Measurements from ENCODE around the gene UBAC2. TPM values are rescaled to one million over a fixed set of nuclear protein-coding genes. Genes with fewer than 3 reads are reported as not detected.

The UBAC2 gene
- polyA plus RNA-seq, 4 donors, result 56.2 to 92.6 (median 76.0) TPM

DNA sequence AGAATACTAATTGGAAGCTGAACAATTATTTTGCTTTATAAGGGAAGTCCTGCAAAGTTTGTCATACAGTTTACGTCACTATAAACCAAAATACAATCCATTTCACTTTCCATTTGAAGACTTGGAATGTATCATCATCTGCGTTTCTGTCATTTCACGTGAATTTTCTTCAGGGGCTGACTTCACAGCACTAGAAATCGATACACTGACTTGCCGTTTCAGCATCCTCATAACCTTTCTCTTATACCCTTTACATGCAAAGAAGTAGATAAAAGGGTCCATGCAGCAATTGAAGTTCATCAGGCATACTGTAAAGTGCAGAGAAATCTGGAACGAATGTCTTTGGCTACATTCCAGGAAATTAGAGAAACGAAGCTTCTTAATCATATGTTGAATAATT lies 94.3 kb downstream of the UBAC2 start:
- WGBS, 3 donors, result 54 to 64% (median 63%) methylated on average over 7 of the region's 7 CpGs
- no peak for FAIRE-seq
- H3K4me3 ChIP-seq (ENCODE audit: low read depth in 1 of 3, low read length in 3 of 3), result no peak overlapping the region

DNA sequence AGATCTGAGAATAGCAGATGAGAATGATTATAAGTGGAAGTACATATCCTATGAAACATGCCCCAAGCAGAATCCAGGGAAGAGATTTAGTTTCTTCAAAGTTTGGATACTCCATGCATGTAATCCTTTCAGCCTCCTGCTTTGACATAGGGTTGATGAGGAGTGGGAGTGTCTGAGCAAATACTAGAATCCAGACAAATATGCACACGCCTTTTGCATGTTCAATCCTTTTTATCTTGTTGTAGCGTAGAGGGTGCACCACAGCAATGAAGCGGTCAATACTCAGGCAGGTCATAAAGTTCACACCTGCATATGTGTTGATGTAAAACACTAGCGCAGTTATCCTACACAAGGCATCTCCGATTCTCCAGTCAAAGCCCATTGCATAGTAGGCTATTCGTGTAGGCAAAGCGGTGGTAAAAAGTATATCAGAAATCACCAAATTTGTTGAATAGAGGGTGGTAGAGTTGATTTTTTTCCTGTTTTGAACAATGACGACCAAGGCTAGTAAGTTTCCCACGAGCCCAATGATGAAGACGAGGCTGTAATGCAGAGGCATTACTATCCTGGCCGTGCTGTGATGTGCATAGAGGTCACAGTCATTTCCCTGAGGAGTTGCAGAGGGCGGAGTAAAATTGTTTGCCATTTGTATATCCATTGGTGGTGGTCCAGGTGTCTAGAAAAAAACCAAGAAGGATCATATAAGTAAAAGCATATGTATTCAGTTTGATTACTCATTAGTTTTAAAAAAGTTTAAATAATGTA lies 95.0 kb downstream of the UBAC2 start:
- Histone ChIP-seq H3K9me3 (ENCODE audit: control insufficient read depth in 2 of 2, insufficient read depth in 1 of 2, low read depth in 1 of 2, low read length in 1 of 2) (no peaks in the 10 kb centered on the region), H3K36me3 (ENCODE audit: control insufficient read depth in 3 of 3, insufficient read depth in 2 of 3, low read depth in 1 of 3, low read length in 3 of 3) (peaks cover 0 to 3% (median 3%) of the 10 kb centered on the region in 3 donors), H3K4me1 (ENCODE audit: control insufficient read depth in 3 of 3, insufficient read depth in 2 of 3, low read depth in 1 of 3, low read length in 2 of 3) (peaks cover 0 to 7% (median 5%) of the 10 kb centered on the region in 3 donors), H3K27me3 (ENCODE audit: control insufficient read depth in 3 of 3, insufficient read depth in 3 of 3, low read length in 3 of 3) (no peaks in the 10 kb centered on the region), H3K4me3 (ENCODE audit: low read depth in 1 of 3, low read length in 3 of 3) (no peak overlapping the region), H3K27ac (ENCODE audit: low read depth in 1 of 3, low read length in 2 of 3) (no peak overlapping the region)
- FAIRE-seq (no peak), DNase-seq (no peak)
- WGBS, 3 donors, result 85 to 91% (median 85%) methylated on average over 12 of the region's 12 CpGs

More for the DNA sequence above, 94.3 kb downstream of the UBAC2 start:
- Histone ChIP-seq H3K27ac (ENCODE audit: low read depth in 1 of 3, low read length in 2 of 3) (no peak overlapping the region), H3K4me1 (ENCODE audit: control insufficient read depth in 3 of 3, insufficient read depth in 2 of 3, low read depth in 1 of 3, low read length in 2 of 3) (peaks cover 0 to 7% (median 5%) of the 10 kb centered on the region in 3 donors), H3K36me3 (ENCODE audit: control insufficient read depth in 3 of 3, insufficient read depth in 2 of 3, low read depth in 1 of 3, low read length in 3 of 3) (peaks cover 0 to 4% (median 3%) of the 10 kb centered on the region in 3 donors), H3K27me3 (ENCODE audit: control insufficient read depth in 3 of 3, insufficient read depth in 3 of 3, low read length in 3 of 3) (no peaks in the 10 kb centered on the region), H3K9me3 (ENCODE audit: control insufficient read depth in 2 of 2, insufficient read depth in 1 of 2, low read depth in 1 of 2, low read length in 1 of 2) (no peaks in the 10 kb centered on the region)
- DNase-seq, result no peak

GRCh38 chr13:99296398-99296797 lies 95.7 kb downstream of the UBAC2 start:
- Histone ChIP-seq H3K4me3 (ENCODE audit: low read depth in 1 of 3, low read length in 3 of 3) (no peak overlapping the region), H3K9me3 (ENCODE audit: control insufficient read depth in 2 of 2, insufficient read depth in 1 of 2, low read depth in 1 of 2, low read length in 1 of 2) (no peaks in the 10 kb centered on the region), H3K27me3 (ENCODE audit: control insufficient read depth in 3 of 3, insufficient read depth in 3 of 3, low read length in 3 of 3) (no peaks in the 10 kb centered on the region), H3K27ac (ENCODE audit: low read depth in 1 of 3, low read length in 2 of 3) (no peak overlapping the region), H3K36me3 (ENCODE audit: control insufficient read depth in 3 of 3, insufficient read depth in 2 of 3, low read depth in 1 of 3, low read length in 3 of 3) (peaks cover 0 to 3% (median 3%) of the 10 kb centered on the region in 3 donors), H3K4me1 (ENCODE audit: control insufficient read depth in 3 of 3, insufficient read depth in 2 of 3, low read depth in 1 of 3, low read length in 2 of 3) (peaks cover 0 to 7% (median 5%) of the 10 kb centered on the region in 3 donors)
- FAIRE-seq (no peak), DNase-seq (no peak)
- 71 to 90% (median 74%) methylated on average over 4 of the region's 4 CpGs for WGBS, 3 donors

GRCh38 chr13:99297331-99297730 lies 96.7 kb downstream of the UBAC2 start:
- no peak for DNase-seq
- Histone ChIP-seq H3K27ac (ENCODE audit: low read depth in 1 of 3, low read length in 2 of 3) (no peak overlapping the region), H3K36me3 (ENCODE audit: control insufficient read depth in 3 of 3, insufficient read depth in 2 of 3, low read depth in 1 of 3, low read length in 3 of 3) (peaks cover 0 to 3% (median 3%) of the 10 kb centered on the region in 3 donors), H3K4me1 (ENCODE audit: control insufficient read depth in 3 of 3, insufficient read depth in 2 of 3, low read depth in 1 of 3, low read length in 2 of 3) (peaks cover 0 to 11% (median 5%) of the 10 kb centered on the region in 3 donors), H3K27me3 (ENCODE audit: control insufficient read depth in 3 of 3, insufficient read depth in 3 of 3, low read length in 3 of 3) (no peaks in the 10 kb centered on the region), H3K9me3 (ENCODE audit: control insufficient read depth in 2 of 2, insufficient read depth in 1 of 2, low read depth in 1 of 2, low read length in 1 of 2) (no peaks in the 10 kb centered on the region), H3K4me3 (ENCODE audit: low read depth in 1 of 3, low read length in 3 of 3) (no peak overlapping the region)
- no peak for FAIRE-seq

GRCh38 chr13:99298056-99298455 lies 97.4 kb downstream of the UBAC2 start:
- H3K4me3 ChIP-seq (ENCODE audit: low read depth in 1 of 3, low read length in 3 of 3), result no peak overlapping the region
- FAIRE-seq (no peak), DNase-seq (no peak)
- peak overlapping the region in 1 of 3 donors; percentile 20 for H3K27ac ChIP-seq (ENCODE audit: low read depth in 1 of 3, low read length in 2 of 3)
- H3K4me1 ChIP-seq (ENCODE audit: control insufficient read depth in 3 of 3, insufficient read depth in 2 of 3, low read depth in 1 of 3, low read length in 2 of 3), result peaks cover 0 to 11% (median 5%) of the 10 kb centered on the region in 3 donors
- H3K27me3 ChIP-seq (ENCODE audit: control insufficient read depth in 3 of 3, insufficient read depth in 3 of 3, low read length in 3 of 3), result no peaks in the 10 kb centered on the region
- peaks cover 0 to 3% (median 3%) of the 10 kb centered on the region in 3 donors for H3K36me3 ChIP-seq (ENCODE audit: control insufficient read depth in 3 of 3, insufficient read depth in 2 of 3, low read depth in 1 of 3, low read length in 3 of 3)
- no peaks in the 10 kb centered on the region for H3K9me3 ChIP-seq (ENCODE audit: control insufficient read depth in 2 of 2, insufficient read depth in 1 of 2, low read depth in 1 of 2, low read length in 1 of 2)
- 83 to 94% (median 87%) methylated on average over 2 of the region's 2 CpGs for WGBS, 3 donors

GRCh38 chr13:99299256-99299919 lies 98.7 kb downstream of the UBAC2 start:
- H3K27ac ChIP-seq (ENCODE audit: low read depth in 1 of 3, low read length in 2 of 3), result peak overlapping the region in 1 of 3 donors; percentile 60
- 73 to 84% (median 73%) methylated on average over 4 of the region's 4 CpGs for WGBS, 3 donors
- no peak for DNase-seq

DNA sequence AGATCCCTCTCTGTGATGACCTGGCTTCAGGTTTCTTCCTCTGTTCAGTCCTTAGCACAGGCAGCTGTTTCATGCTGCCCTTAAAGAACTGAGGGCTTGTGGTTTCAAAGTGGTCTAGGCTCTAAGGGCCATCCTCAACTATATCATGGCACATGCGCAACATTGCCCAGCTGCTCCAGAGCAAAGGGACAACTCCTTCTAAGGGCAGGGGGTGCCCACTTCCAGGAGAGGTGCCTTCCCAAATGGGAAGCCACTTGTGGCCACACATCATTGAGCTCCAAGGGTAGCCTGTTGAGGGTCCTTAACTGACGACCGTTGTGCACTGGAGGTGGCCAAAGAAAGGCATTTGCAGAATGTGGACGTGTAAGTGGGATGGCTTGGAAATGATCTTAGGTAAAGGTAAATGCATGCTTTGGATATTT lies 99.3 kb downstream of the UBAC2 start:
- WGBS, 3 donors, result 85 to 94% (median 91%) methylated on average over 4 of the region's 4 CpGs
- peak overlapping the region in 1 of 3 donors; percentile 60 for H3K27ac ChIP-seq (ENCODE audit: low read depth in 1 of 3, low read length in 2 of 3)

More at GRCh38 chr13:99299256-99299919, 98.7 kb downstream of the UBAC2 start:
- H3K4me3 ChIP-seq (ENCODE audit: low read depth in 1 of 3, low read length in 3 of 3), result no peak overlapping the region
- H3K27me3 ChIP-seq (ENCODE audit: control insufficient read depth in 3 of 3, insufficient read depth in 3 of 3, low read length in 3 of 3), result no peaks in the 10 kb centered on the region
- H3K36me3 ChIP-seq (ENCODE audit: control insufficient read depth in 3 of 3, insufficient read depth in 2 of 3, low read depth in 1 of 3, low read length in 3 of 3), result peaks cover 0 to 7% (median 3%) of the 10 kb centered on the region in 3 donors
- H3K9me3 ChIP-seq (ENCODE audit: control insufficient read depth in 2 of 2, insufficient read depth in 1 of 2, low read depth in 1 of 2, low read length in 1 of 2), result no peaks in the 10 kb centered on the region
- no peak for FAIRE-seq
- H3K4me1 ChIP-seq (ENCODE audit: control insufficient read depth in 3 of 3, insufficient read depth in 2 of 3, low read depth in 1 of 3, low read length in 2 of 3), result peaks cover 0 to 7% (median 0%) of the 10 kb centered on the region in 3 donors

DNA sequence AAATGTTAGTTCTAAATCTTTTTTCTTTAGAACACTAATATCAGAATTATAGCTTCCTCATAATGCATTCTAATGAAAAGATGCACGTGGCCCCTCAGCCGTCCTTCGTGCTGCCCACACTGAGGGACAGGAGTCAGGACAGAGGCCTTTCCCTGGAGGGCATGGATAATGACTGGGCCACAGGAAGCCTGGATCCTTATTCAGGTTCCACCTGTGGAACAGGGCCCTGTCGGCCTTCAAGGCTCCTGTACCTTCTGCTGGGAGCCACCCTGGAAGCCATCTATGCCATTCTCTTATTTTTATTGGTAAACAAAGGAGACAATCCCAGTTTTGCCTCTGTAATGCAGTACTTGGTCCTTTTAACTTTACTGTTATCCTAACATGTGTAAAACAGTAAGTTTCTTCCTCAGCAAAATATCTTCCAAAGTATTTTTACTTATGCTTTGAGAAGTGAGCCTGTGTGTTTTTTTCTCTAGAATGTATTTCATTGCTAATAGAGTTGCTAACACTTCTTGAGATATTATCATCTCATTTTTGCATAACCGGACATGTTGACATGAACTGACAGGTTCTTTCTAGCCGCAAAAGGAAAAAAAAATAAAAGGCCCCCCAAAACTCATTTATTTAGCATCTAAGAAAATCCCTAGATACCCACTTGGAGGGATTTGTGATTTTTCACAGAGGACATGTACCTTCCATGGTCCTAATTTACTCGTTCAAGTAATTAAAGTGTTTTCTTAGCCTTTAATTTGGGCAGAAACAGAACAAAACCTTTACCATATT lies 100.6 kb downstream of the UBAC2 start:
- H3K27me3 ChIP-seq (ENCODE audit: control insufficient read depth in 3 of 3, insufficient read depth in 3 of 3, low read length in 3 of 3), result no peaks in the 10 kb centered on the region
- H3K36me3 ChIP-seq (ENCODE audit: control insufficient read depth in 3 of 3, insufficient read depth in 2 of 3, low read depth in 1 of 3, low read length in 3 of 3), result peaks cover 0 to 13% (median 0%) of the 10 kb centered on the region in 3 donors
- no peak overlapping the region for H3K4me3 ChIP-seq (ENCODE audit: low read depth in 1 of 3, low read length in 3 of 3)
- H3K4me1 ChIP-seq (ENCODE audit: control insufficient read depth in 3 of 3, insufficient read depth in 2 of 3, low read depth in 1 of 3, low read length in 2 of 3), result peaks cover 0 to 5% (median 0%) of the 10 kb centered on the region in 3 donors
- WGBS, 3 donors, result 82 to 92% (median 83%) methylated on average over 7 of the region's 7 CpGs
- DNase-seq (no peak), FAIRE-seq (no peak)
- peak overlapping the region in 1 of 3 donors; percentile 62 for H3K27ac ChIP-seq (ENCODE audit: low read depth in 1 of 3, low read length in 2 of 3)
- H3K9me3 ChIP-seq (ENCODE audit: control insufficient read depth in 2 of 2, insufficient read depth in 1 of 2, low read depth in 1 of 2, low read length in 1 of 2), result no peaks in the 10 kb centered on the region

More for the DNA sequence above, 99.3 kb downstream of the UBAC2 start:
- H3K4me3 ChIP-seq (ENCODE audit: low read depth in 1 of 3, low read length in 3 of 3), result no peak overlapping the region
- peaks cover 0 to 7% (median 0%) of the 10 kb centered on the region in 3 donors for H3K4me1 ChIP-seq (ENCODE audit: control insufficient read depth in 3 of 3, insufficient read depth in 2 of 3, low read depth in 1 of 3, low read length in 2 of 3)
- DNase-seq (no peak), FAIRE-seq (no peak)
- H3K27me3 ChIP-seq (ENCODE audit: control insufficient read depth in 3 of 3, insufficient read depth in 3 of 3, low read length in 3 of 3), result no peaks in the 10 kb centered on the region
- H3K9me3 ChIP-seq (ENCODE audit: control insufficient read depth in 2 of 2, insufficient read depth in 1 of 2, low read depth in 1 of 2, low read length in 1 of 2), result no peaks in the 10 kb centered on the region
- H3K36me3 ChIP-seq (ENCODE audit: control insufficient read depth in 3 of 3, insufficient read depth in 2 of 3, low read depth in 1 of 3, low read length in 3 of 3), result peaks cover 0 to 7% (median 3%) of the 10 kb centered on the region in 3 donors

All from small intestine (tissue), 7 donors.